GM21447 (cell line): Measurements from ENCODE around the gene CLDND1.

Experiments used
- ATAC-seq: cut with Tn5 transposase; IDR thresholded peaks from one replicate; pipeline ENCODE4 v1.9.1; 2021; ENCODE audit not compliant: unreplicated experiment

CLDND1 gene

DNA sequence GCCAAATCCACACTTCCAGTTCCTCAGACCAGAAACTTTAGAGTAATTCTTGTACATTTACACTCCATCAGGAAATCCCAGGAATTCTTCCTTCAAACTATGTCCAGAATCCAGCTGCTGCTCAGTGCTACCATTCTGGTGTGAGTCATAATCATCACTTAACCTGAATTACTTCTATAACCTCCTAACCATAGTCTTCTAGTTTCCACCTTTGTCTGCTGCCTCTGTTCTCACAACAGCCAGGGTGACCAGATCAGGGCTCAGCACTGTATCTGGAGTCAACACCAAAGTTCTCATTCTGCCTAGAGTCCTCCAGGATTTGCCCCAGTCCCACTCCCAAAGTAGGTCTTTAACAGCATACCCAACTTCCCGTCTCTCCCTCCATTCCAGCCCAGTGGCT is 3.4 kb downstream of the CLDND1 start:
- ATAC-seq: no peak

DNA sequence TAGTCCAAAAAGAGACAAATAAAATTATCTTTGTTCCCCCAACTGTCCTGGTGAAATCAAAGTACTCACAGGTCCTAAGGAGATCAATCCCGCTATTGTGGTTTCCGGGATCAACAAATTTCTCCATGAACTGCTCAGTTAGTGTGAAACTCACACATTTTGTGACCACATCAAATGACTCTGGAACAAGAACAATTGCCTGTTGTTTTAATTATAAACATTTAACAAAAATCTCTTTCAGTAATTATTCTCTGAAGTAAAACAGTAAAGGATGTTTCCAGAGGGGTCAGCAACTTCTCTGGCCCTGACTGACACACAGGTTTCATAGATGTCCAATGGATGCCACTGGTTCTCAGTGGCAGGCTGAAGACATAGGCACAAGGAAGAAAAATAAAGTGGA is 3.9 kb downstream of the CLDND1 start:
- ATAC-seq: no peak

DNA sequence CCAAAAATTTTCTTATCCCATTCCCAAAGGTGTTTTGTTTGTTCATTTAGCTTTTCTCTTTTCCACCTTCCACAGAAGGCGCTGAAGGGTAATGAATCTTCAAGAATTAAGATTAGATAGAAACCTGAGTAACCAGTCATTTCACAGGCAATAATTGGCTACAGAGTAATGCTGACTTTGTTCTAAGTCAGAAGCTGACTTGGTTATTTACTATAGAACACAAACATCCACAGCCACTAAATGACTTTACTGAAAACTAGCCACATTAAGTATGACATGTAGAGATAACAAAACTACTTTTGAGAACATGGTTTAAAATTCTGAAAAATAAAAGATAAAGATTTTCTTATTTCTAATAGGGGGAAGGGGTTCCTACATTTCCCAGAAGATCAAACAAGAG is 7.8 kb downstream of the CLDND1 start:
- ATAC-seq: no peak

DNA sequence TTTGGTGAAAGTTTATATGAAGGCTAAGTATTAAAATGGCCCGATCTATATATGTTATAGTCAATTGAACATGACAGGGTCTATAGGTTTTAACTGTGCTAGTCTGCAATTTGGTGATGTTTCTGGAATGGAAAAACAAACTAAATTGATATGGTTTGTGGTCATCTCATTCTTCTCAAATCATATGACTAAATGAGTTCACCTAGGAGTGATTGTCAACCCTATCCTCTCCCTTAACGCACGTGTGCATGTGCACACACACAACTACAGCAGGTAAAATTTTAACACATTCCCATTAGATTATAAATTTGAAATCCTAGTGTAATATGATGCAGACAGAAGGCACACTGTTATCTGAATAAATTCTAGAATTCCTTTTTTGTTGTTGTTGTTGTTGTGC is 9.0 kb downstream of the CLDND1 start:
- ATAC-seq: no peak

DNA sequence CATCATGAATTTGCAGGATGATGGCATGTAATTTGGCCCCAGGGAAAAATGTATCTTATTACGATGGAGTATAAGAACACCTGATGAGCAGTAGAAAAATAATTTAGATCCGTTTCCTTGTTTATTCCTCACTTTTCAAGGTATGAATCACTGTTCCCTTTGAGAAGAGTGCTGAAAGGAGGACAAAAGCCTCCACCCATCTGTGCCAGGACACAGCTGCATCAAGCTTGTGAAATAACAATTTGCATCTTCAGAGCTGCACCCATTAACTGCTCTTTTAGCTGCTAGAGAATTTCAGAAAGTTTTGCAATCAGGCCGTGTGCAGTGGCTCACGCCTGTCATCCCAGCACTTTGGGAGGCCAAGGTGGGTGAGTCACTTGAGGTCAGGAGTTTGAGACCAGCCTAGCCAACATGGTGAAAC is 9.6 kb downstream of the CLDND1 start:
- ATAC-seq: no peak

GRCh38 chr3:98512576-98512975 is 10.1 kb downstream of the CLDND1 start:
- ATAC-seq: no peak

- ATAC-seq: no peak
These were observed 14.1 kb downstream of the CLDND1 start for GRCh38 chr3:98508582-98508981.

- ATAC-seq: no peak
These were observed 18.2 kb downstream of the CLDND1 start for GRCh38 chr3:98504539-98504938.

DNA sequence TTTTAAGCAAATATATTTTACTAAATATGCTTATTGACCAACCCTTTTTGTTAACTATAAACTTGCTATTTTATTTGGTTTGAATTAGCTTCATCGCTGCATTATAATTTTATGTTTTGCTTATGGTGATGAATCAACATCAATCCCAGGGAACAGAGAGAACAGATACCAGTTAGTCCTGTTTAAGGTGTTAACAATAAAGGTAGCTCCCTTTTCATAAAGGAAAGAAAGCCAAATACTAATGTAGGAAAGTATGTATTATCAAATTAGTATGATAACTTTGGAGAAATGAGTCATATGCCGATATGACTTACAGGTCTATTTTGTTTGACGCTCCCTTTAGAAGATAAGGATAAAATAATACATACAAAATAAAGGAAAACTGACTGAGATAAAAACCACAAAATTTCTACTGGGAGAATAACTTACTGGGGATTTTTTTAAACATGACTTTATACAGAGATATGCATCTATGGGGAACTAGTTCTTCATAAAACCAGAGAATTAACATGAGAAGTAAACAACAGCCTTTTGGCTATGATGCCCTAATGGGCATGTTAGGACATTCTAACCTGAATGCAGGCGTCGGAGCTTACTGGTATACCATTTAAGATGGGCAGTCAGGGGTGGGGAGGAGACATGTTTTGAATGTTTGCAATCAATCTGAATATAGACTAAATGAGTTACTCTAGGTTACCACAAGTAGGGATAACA is 20.7 kb downstream of the CLDND1 start:
- ATAC-seq: no peak

DNA sequence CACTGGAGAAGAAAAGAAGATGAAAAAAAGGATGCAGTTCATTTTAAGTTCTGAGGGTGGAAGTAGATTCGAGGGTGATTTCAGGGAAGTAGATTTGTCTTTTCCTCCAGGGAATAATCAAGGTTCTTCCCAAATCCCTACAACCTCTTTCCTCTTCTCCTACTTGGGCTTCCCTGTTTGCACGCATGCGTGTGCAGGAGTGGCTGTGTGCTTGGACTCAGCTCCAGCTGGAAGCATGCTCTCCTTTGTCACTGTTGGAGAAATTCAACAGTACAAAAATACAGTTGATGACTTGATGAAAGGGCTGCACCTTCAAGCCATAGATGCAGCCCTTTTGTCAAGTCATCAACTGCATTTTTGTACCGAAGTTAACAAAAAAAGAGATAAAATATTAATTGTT is 21.4 kb downstream of the CLDND1 start:
- no peak for ATAC-seq

- no peak for ATAC-seq
These were observed 22.7 kb downstream of the CLDND1 start for GRCh38 chr3:98500019-98500418.

DNA sequence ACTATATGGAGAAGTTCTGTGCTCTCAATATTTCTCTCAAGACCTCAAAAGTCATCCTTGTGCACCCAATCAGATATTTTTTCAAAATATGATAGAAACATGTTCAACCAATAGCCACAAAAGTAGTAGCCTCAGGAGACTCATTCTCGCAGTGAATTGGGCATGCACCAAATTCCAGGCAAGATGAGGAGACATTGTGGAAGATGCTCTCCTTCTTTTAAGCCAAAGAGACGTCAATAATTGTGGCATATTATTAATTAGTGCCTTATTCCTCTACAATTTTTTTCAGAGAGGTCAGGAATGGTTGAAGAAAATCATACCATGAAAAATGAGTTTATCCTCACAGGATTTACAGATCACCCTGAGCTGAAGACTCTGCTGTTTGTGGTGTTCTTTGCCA is 25.3 kb downstream of the CLDND1 start, which contains the start of gene OR5K2:
OR5K2 (plus strand) TSS at position 301 of the 400 bp plus-strand sequence; CDS start at position 301, 0 bp downstream.
- ATAC-seq: no peak

GRCh38 chr3:98483626-98484025 is 39.1 kb downstream of the CLDND1 start:
- no peak for ATAC-seq

GRCh38 chr3:98482717-98483482 is 39.8 kb downstream of the CLDND1 start:
- ATAC-seq: no peak
